ENCODE results near the gene R3HDM1.

GRCh38 chr2:135586148-135586547 is 54.9 kb downstream of the R3HDM1 start:
- TF ChIP-seq GATA2 (IDR thresholded peaks at IDR 0.05; ENCODE audit: low read depth, low read length) (no peak), GATA3 (IDR thresholded peaks at IDR 0.05; ENCODE audit: low read depth, low read length) (no peak)

All from SH-SY5Y (cell line).